ENCODE data around the gene MPZL3.

DNA sequence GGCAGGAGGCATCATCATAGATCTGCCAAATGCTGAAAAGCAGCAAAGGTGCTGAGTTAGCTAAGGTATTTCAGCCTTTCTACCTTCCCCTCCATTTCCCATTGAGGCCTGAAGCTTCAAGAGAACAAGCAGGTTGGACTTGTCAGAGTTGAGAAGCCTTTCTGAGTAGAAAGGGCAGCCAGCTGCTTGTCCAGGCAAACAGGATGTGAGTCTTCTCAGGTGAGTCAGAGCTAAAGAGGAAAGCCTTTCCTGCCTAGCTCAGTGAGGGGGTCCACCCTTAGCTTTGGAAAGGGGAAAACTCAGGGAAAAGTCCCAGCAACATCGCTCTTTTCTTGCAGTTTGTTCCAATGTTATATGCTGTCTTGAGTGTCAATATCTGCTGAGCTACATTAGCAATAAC is 25.1 kb upstream of the MPZL3 start:
- TF ChIP-seq NANOG (IDR thresholded peaks at IDR 0.05; ENCODE audit: borderline replicate concordance) (no peak), EZH2 (IDR thresholded peaks at IDR 0.05; ENCODE audit: low read depth, unreplicated experiment) (no peak), POLR2AphosphoS5 (IDR thresholded peaks at IDR 0.05; ENCODE audit: low read depth) (no peak), JUNB (IDR thresholded peaks at IDR 0.05; ENCODE audit: unreplicated experiment) (no peak), EZH2phosphoT487 (IDR thresholded peaks at IDR 0.05; ENCODE audit: unreplicated experiment) (no peak)
- TF ChIP-seq, protein P1, sequence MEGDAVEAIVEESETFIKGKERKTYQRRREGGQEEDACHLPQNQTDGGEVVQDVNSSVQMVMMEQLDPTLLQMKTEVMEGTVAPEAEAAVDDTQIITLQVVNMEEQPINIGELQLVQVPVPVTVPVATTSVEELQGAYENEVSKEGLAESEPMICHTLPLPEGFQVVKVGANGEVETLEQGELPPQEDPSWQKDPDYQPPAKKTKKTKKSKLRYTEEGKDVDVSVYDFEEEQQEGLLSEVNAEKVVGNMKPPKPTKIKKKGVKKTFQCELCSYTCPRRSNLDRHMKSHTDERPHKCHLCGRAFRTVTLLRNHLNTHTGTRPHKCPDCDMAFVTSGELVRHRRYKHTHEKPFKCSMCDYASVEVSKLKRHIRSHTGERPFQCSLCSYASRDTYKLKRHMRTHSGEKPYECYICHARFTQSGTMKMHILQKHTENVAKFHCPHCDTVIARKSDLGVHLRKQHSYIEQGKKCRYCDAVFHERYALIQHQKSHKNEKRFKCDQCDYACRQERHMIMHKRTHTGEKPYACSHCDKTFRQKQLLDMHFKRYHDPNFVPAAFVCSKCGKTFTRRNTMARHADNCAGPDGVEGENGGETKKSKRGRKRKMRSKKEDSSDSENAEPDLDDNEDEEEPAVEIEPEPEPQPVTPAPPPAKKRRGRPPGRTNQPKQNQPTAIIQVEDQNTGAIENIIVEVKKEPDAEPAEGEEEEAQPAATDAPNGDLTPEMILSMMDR (conservative IDR thresholded peaks at IDR 0.05; ENCODE audit: low read depth in 2 of 2), result no peak
- TF ChIP-seq, protein P2, sequence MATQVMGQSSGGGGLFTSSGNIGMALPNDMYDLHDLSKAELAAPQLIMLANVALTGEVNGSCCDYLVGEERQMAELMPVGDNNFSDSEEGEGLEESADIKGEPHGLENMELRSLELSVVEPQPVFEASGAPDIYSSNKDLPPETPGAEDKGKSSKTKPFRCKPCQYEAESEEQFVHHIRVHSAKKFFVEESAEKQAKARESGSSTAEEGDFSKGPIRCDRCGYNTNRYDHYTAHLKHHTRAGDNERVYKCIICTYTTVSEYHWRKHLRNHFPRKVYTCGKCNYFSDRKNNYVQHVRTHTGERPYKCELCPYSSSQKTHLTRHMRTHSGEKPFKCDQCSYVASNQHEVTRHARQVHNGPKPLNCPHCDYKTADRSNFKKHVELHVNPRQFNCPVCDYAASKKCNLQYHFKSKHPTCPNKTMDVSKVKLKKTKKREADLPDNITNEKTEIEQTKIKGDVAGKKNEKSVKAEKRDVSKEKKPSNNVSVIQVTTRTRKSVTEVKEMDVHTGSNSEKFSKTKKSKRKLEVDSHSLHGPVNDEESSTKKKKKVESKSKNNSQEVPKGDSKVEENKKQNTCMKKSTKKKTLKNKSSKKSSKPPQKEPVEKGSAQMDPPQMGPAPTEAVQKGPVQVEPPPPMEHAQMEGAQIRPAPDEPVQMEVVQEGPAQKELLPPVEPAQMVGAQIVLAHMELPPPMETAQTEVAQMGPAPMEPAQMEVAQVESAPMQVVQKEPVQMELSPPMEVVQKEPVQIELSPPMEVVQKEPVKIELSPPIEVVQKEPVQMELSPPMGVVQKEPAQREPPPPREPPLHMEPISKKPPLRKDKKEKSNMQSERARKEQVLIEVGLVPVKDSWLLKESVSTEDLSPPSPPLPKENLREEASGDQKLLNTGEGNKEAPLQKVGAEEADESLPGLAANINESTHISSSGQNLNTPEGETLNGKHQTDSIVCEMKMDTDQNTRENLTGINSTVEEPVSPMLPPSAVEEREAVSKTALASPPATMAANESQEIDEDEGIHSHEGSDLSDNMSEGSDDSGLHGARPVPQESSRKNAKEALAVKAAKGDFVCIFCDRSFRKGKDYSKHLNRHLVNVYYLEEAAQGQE (IDR thresholded peaks at IDR 0.05; ENCODE audit: unreplicated experiment), result no peak

All from GM23338 (cell line).